HG03139 (cell line): ENCODE results near the gene RBKS.
"Not testable (repeated sequence)": the region's sequence is repeated elsewhere in the genome, so short reads cannot be mapped to it uniquely, and the experiment has no call there.

Experiments
- ATAC-seq: cut with Tn5 transposase; IDR thresholded peaks from one replicate; pipeline ENCODE4 v1.9.1; 2021; ENCODE audit not compliant: unreplicated experiment

Gene RBKS

GRCh38 chr2:27875089-27875881, 14.9 kb downstream of the RBKS start:
- no peak for ATAC-seq

DNA sequence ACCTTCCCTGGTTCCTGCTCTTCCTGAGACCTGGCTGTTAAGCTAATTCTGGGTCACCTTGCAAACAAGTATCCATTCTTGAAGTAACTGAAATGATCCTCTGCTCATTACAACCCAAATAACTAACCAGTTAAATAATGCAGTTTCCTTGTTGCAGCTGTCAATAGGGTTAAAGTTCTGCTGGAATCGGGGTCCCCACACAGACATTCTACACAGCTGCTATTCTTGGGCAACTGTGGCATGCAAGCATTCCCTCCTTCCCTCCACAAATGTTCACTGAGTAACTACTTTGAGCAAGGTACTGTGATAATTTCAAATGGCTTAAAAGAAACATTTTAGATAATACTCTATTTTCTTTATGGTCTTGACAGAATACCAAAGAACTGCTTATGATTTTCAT, 17.1 kb downstream of the RBKS start:
- no peak for ATAC-seq

DNA sequence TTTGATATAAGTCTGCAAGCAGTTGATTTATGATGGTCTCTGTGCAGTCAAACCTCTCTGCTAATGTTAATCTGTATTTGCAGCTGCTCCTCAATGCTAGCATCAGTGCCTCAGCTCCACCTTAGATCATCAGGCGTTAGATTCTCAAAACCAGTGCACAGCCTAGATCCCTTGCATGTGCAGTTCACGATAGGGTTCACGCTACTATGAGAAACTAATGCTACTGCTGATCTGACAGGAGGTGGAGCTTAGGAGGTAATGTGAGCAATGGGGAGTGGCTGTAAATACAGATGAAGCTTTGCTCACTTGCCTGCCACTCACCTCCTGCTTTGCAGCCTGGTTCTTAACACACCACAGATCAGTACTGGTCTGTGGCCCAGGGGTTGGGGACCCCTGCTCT, 18.4 kb downstream of the RBKS start:
- ATAC-seq: no peak

DNA sequence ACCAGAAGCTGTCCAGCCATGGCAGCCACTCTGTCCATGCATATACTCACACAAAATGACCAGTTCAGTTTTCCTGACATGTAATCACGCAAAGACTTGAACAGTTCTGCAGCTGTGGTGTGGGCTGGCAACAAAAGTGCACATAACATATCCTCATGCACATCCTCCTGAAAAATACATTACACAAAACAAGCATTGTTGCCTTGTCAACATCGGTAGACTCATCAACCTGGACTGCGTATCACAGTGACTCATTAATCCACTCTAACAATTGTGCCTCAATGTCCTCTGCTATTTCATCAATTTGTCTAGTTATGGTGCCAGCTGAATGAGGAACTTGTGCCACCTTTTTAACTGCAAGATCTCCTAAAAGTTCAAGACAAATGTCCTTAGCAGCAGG, 19.5 kb downstream of the RBKS start:
- ATAC-seq: no peak

- ATAC-seq: no peak
Measured at GRCh38 chr2:27869763-27870162, 20.4 kb downstream of the RBKS start.

DNA sequence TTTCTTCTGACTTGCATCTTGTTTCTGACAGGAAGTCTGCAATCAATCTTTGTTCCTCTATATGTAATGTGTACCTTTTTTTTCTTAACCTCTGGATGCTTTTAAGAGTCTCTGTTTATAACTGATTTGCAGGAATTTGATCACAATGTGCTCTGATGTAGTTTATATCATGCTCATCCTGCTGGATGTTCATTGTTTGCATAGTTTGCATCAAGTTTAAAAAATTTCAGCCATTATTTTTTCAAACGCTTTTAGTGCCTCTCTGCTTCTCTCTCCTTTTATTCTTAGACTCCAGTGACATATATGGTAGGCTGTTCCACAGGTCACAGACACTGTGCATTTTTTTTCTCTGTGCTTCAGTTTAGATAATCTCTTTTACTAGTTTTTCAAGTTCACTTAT, 23.9 kb downstream of the RBKS start:
- ATAC-seq: no peak

DNA sequence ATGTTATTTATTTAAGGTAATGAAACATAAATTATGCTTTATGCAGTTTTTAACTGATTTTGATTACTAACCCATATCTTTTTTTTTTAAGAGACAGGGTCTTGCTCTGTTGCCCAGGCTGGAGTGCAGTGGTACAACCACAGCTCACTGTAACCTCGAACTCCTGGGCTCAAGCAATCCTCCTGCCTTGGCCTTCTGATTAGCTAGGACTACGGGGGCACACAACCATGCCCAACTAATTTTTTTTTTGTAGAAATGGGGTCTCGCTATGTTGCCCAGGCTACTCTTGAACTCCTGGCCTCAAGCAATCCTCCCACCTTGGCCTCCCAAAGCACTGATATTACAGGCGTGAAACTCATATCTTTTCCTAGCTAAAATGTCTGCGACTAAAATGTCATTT, 26.2 kb downstream of the RBKS start:
- ATAC-seq: not testable (repeated sequence)

- ATAC-seq: no peak
Measured at GRCh38 chr2:27863146-27863545, 27.0 kb downstream of the RBKS start.

GRCh38 chr2:27860111-27860510, 30.1 kb downstream of the RBKS start:
- no peak for ATAC-seq

DNA sequence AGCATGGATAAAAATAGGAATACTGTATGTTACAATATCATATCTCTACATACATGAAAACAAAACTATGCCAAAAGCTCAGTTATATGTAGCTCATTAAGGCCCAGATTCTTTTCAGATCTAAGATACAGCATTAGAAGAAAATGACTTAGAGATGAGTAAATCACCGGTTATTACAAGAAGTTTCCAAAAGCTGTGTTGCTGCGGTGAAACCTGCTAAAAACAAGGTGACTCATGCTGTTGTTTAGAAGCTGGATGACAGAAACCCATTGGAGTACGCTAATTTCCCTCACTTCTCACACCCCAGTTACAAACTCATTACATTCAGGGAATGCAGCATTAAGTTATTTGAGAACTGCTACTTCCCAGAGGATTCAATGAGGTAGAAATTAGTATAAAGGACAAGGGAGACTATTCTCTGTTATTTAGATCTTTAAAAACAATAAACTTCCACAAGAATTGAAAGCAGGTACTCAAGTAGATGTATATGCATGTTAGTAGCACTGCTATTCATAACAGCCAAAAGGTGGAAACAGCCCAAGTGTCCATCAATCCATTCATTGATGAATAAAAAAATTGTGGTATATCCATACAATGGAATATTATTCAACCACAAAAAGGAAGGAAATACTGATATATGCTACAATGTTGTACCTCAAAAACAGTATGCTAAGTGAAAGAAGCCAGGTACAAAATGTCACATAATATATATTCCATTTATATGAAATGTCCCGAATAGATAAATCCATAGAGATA, 32.6 kb downstream of the RBKS start:
- ATAC-seq: no peak

GRCh38 chr2:27856956-27857355, 33.2 kb downstream of the RBKS start:
- no peak for ATAC-seq

DNA sequence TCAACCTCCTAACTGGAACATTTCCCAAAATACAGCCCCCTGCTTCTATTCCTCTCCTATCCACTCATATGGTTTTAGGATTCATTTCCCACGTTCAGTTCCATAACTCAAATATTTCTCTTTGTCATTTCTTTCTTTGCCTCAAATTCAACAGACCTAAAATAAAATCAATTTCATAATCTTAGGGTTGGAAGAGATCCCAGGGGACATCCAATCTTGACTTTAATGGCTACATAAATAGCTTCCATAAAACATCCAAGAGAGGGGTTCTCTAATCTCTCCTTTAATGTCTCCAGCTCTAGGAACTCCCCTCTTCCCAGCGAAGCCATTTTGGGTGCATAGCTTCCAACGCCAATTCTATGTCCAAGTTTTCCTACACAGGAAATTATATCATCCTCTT, 33.8 kb downstream of the RBKS start:
- no peak for ATAC-seq

- no peak for ATAC-seq
Measured at GRCh38 chr2:27855476-27855875, 34.7 kb downstream of the RBKS start.

- no peak for ATAC-seq
Measured at GRCh38 chr2:27854229-27854862, 35.8 kb downstream of the RBKS start.

- ATAC-seq: no peak
Measured at GRCh38 chr2:27852691-27853090, 37.5 kb downstream of the RBKS start.

DNA sequence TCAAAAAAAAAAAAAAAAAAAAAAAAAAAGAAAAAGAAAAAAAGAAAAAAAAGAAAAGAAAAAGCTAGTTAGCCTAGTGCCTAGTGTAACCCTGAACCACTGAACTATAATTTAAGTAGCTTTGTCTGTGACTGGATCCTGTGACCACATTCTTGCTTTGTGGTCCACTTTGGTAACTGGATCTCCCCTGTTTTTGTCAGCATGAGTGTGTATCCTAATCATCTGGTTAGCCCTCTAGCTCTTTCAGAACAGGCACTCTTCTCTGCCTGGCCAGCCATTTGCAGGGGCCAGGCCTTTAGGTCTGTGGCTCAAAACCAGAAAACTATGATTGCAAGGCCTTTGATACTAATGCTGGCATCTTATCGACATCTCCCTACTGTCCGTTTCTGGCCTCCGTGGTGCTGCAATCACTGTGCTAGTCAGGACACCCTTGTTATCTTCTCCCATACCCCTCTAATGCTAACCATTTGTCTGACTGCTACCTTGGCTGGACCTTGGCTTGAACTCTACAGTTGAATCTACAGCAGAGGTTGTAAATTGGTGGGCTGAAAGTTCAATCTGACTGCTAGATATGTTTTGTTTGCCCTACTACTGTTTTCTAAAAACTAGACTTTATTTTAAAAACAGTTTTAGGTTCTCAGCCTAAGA, 40.5 kb downstream of the RBKS start:
- ATAC-seq: no peak

- no peak for ATAC-seq
Measured at GRCh38 chr2:27847333-27847732, 42.9 kb downstream of the RBKS start.

GRCh38 chr2:27844821-27845255, 45.3 kb downstream of the RBKS start:
- no peak for ATAC-seq

DNA sequence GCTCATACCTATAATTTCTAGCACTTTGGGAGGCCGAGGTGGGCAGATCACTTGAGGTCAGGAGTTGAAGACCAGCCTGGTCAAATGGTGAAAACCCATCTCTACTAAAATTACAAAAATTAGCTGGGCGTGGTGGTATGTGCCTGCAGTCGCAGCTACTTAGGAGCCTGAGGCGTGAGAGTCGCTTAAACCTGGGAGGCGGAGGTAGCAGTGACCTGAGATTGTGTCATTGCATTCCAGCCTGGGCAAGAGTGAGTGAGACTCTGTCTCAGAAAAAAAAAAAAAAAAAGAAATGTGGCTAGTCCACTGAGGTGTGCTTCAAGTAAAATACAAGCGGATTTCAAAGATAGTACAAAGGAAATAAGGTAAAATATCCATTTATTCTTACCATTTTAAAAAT, 46.2 kb downstream of the RBKS start:
- no peak for ATAC-seq

- no peak for ATAC-seq
Measured at GRCh38 chr2:27842894-27843293, 47.3 kb downstream of the RBKS start.

DNA sequence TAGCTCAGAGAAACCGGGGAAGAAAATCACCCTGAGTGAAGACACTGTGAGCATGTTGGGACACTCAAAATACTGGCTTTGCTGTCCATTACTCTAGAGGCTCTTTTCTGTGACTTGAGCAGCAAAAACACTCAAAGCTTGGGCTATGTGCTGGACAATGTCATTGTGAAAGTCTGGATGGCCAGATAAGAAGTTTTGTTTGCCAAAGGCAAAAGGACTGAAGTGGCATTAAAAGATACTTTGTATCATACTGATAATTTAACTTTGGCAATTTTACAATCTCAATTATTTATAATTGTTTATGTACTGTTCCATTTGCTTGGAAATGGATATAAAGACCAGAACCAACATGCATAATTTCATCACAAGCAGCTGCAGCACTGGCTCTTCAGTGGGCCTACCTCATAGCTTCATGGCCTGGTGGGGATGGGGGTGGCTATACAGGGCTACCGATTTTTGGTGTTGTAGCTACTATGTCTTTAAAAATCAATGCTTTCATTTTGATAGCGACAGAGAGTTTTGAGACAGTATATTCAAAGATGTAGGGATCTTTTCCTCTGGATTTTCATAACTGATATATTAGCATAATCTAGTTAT, 51.1 kb downstream of the RBKS start:
- no peak for ATAC-seq
